ENCODE measurements around the gene JMJD7. TPM values are rescaled to one million over a fixed set of nuclear protein-coding genes. Genes with fewer than 3 reads are reported as not detected.

JMJD7 gene
- polyA plus RNA-seq, 1 donor = 13.6 TPM

DNA sequence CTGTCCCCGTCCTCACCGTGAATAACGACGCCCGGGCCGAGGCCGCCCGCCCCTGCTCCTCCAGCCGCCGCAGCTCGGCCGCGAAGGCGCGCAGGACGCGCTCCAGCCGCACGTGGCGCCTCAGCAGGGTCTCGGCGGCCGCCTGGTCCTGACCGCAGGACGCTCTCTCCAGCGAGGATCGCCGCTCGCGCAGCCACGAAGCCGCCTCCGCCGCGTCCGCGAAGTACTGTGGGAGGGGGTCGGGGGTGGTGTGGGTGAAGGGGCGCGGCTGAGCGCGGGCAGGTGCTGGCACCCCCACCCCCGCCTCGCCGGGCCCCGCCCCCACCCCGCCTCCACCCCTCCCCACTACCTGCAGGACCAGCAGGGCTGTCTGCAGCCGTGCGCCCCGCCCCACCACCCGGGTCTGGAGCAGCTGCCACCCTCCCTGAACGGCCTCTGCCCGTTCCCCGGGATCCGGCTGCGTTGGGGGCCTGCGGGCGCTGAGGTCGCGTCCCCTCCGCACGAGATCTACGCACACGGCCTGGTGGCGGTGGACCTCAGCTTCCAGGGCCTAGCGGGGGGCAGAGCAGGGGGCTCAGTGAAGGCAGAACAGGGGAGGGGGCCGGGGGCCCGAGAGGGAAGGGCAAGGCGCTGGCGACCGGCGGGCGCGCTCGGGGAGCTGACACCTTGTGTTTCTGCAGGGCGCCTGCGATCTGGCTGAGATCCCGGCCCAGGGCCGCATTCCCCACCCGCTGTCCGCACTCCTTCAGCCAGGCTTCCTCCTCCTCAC is 54.2 kb downstream of the JMJD7 start:
- DNase-seq = no peak

DNA sequence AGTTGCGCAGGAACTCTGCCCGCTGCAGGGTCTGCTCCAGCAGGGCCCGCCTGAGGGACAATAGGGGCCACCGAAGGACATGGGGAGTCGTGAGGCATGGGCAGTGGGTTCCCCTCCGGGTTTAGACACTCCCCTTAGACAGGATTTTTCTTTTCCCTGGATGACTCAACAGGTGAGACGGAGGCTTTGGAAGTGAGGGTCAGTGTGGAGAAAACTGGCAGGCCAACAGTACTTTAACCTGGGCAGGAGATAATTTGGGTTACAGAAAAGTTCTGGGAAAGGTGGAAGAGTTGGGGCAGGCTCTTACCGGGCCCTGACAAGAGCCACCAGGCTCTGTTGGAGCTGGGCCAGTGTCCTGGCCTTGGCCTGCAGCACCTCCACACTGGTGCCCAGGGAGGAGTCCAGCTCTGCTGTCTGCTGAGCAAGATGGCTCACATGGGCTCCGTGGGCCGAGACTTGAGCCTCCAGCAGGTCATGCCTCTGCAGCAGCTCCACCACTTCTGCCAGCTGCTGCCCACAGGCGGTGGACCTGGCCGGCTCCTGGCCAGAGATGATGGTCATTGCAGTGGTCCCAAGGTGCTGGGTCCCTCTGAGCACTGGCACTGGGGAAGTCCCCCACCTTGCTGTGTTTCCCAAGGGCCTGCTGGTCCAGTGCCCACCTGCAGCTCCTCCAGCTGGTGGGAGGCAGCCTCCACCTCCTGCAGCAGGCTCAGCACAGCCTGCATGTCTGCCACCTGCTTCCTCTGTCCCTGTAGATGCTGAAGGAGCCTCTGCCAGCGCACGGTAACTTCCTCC is 55.0 kb downstream of the JMJD7 start:
- no peak for DNase-seq

GRCh38 chr15:41883484-41883825 is 55.6 kb downstream of the JMJD7 start:
- DNase-seq = no peak

- DNase-seq = no peak
Observed at GRCh38 chr15:41884458-41884857, 56.6 kb downstream of the JMJD7 start.

GRCh38 chr15:41885321-41885720 is 57.4 kb downstream of the JMJD7 start:
- no peak for DNase-seq

GRCh38 chr15:41885841-41886240 is 57.9 kb downstream of the JMJD7 start:
- DNase-seq = no peak

- DNase-seq = no peak
Observed at GRCh38 chr15:41886741-41887140, 58.8 kb downstream of the JMJD7 start.

DNA sequence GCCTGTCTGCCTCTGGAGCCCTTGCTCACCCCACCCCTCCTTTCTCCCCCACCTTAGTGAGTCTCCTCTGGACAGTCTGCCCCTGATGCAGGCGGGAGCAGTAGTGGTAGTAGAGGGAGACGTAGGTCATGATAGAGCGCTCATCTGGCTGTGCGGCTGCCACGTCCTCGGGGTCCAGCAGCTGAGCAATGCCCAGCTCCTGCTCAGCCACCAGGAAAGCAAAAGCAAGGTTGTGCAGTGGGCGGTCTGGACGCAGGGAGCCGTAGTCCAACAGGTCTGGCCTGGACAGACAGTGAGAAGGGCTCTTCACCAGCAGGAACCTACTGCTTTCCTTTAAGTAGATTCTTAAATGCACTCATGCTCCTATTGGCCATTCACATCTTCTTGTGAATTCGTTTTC is 59.3 kb downstream of the JMJD7 start:
- DNase-seq = no peak

Other genes with a start within 250 kb of the JMJD7 start
- gene MGA, start 167.7 kb upstream of the JMJD7 start, polyA plus RNA-seq (ENCODE audit: insufficient read length) = 47.4 TPM
- gene MAPKBP1, start 53.6 kb upstream of the JMJD7 start, polyA plus RNA-seq (ENCODE audit: insufficient read length) = 19.7 TPM
- gene PLA2G4B, start 10.8 kb downstream of the JMJD7 start, polyA plus RNA-seq (ENCODE audit: insufficient read length) = 16.4 TPM
- gene SPTBN5, start 66.0 kb downstream of the JMJD7 start, polyA plus RNA-seq (ENCODE audit: insufficient read length) = 2.8 TPM
- gene EHD4, start 144.5 kb downstream of the JMJD7 start, polyA plus RNA-seq (ENCODE audit: insufficient read length) = 13.2 TPM
- not detected for gene PLA2G4E, start 192.9 kb downstream of the JMJD7 start, polyA plus RNA-seq (ENCODE audit: insufficient read length)